CD4-positive, alpha-beta T cell treated with Interleukin-12 subunit alpha and Interleukin-12 subunit beta, for 1 hour (primary cell): ENCODE results near the gene CTNND2.

Experiments
- DNase-seq: peaks from one replicate; pipeline ENCODE4 v3.0.0-alpha.2; 2020

Gene CTNND2

GRCh38 chr5:11511878-11512277 lies 392.4 kb downstream of the CTNND2 start:
- no peak for DNase-seq

- no peak for DNase-seq
Observed at GRCh38 chr5:11510889-11511288, 393.4 kb downstream of the CTNND2 start.

GRCh38 chr5:11509793-11510192 lies 394.5 kb downstream of the CTNND2 start:
- no peak for DNase-seq

GRCh38 chr5:11507156-11507910 lies 396.9 kb downstream of the CTNND2 start:
- no peak for DNase-seq

- DNase-seq, result no peak
Observed at GRCh38 chr5:11504886-11505193, 399.4 kb downstream of the CTNND2 start.

- DNase-seq, result no peak
Observed at GRCh38 chr5:11504065-11504885, 400.0 kb downstream of the CTNND2 start.

GRCh38 chr5:11502783-11503182 lies 401.5 kb downstream of the CTNND2 start:
- no peak for DNase-seq

GRCh38 chr5:11497651-11498050 lies 406.6 kb downstream of the CTNND2 start:
- DNase-seq, result no peak

- DNase-seq, result no peak
Observed at GRCh38 chr5:11496137-11496719, 408.0 kb downstream of the CTNND2 start.

- no peak for DNase-seq
Observed at GRCh38 chr5:11494340-11494739, 409.9 kb downstream of the CTNND2 start.

GRCh38 chr5:11491404-11492075 lies 412.7 kb downstream of the CTNND2 start:
- DNase-seq, result no peak

- no peak for DNase-seq
Observed at GRCh38 chr5:11483630-11484029, 420.6 kb downstream of the CTNND2 start.

- DNase-seq, result no peak
Observed at GRCh38 chr5:11482011-11482410, 422.2 kb downstream of the CTNND2 start.

GRCh38 chr5:11477786-11478185 lies 426.5 kb downstream of the CTNND2 start:
- no peak for DNase-seq

GRCh38 chr5:11476866-11477265 lies 427.4 kb downstream of the CTNND2 start:
- DNase-seq, result no peak

- DNase-seq, result no peak
Observed at GRCh38 chr5:11468334-11469039, 435.8 kb downstream of the CTNND2 start.

GRCh38 chr5:11467588-11467987 lies 436.7 kb downstream of the CTNND2 start:
- DNase-seq, result no peak

GRCh38 chr5:11459716-11460115 lies 444.5 kb downstream of the CTNND2 start:
- no peak for DNase-seq

- no peak for DNase-seq
Observed at GRCh38 chr5:11455505-11455904, 448.7 kb downstream of the CTNND2 start.

GRCh38 chr5:11452852-11453251 lies 451.4 kb downstream of the CTNND2 start:
- no peak for DNase-seq

- DNase-seq, result no peak
Observed at GRCh38 chr5:11449966-11450365, 454.3 kb downstream of the CTNND2 start.

GRCh38 chr5:11449217-11449616 lies 455.0 kb downstream of the CTNND2 start:
- no peak for DNase-seq

GRCh38 chr5:11443831-11444230 lies 460.4 kb downstream of the CTNND2 start:
- DNase-seq, result no peak
